Stimulated activated CD4-positive, alpha-beta T cell treated with anti-CD3 and anti-CD28 coated beads, Interleukin-15, amount 100 ng/mL, for 1 hour (primary cell): ENCODE measurements around the gene PRPF39.
"Not testable (repeated sequence)": the region's sequence is repeated elsewhere in the genome, so short reads cannot be mapped to it uniquely, and the experiment has no call there.

ENCODE experiments used
- DNase-seq, 2 donors: peaks; one replicate each; pipeline ENCODE4 v3.0.0-alpha.2; 2020; ENCODE audit warnings: low read depth in 1 of 2, low spot score in 1 of 2

The PRPF39 gene

GRCh38 chr14:45135156-45135555 lies 51.2 kb downstream of the PRPF39 start:
- DNase-seq, result no peak

GRCh38 chr14:45135659-45136395 lies 51.9 kb downstream of the PRPF39 start, which contains the start of gene FANCM:
TSS of gene FANCM (plus strand) at chr14:45135930. CDS start at chr14:45136032, 102 bp downstream.
- peak; percentile 55 to 62 for DNase-seq

GRCh38 chr14:45136399-45136798 lies 52.5 kb downstream of the PRPF39 start:
- no peak for DNase-seq

- no peak for DNase-seq
Measured at GRCh38 chr14:45140661-45141187, 56.8 kb downstream of the PRPF39 start.

GRCh38 chr14:45142083-45142482 lies 58.2 kb downstream of the PRPF39 start:
- not testable (repeated sequence) for DNase-seq

- DNase-seq, result no peak
Measured at GRCh38 chr14:45144658-45145057, 60.7 kb downstream of the PRPF39 start.

GRCh38 chr14:45145214-45145613 lies 61.3 kb downstream of the PRPF39 start:
- DNase-seq, result no peak

- no peak for DNase-seq
Measured at GRCh38 chr14:45149602-45150001, 65.7 kb downstream of the PRPF39 start.

GRCh38 chr14:45150386-45150890 lies 66.5 kb downstream of the PRPF39 start:
- no peak for DNase-seq

GRCh38 chr14:45156067-45156466 lies 72.2 kb downstream of the PRPF39 start:
- DNase-seq, result no peak
